GM19238 (cell line): Measurements from ENCODE around the gene SIX2.
"Not testable (repeated sequence)": the region's sequence is repeated elsewhere in the genome, so short reads cannot be mapped to it uniquely, and the experiment has no call there.

Source experiments
- DNase-seq: peaks from one replicate; pipeline ENCODE4 v3.0.0; 2011; ENCODE audit warnings: low spot score; ENCODE audit not compliant: insufficient read length

The SIX2 gene

DNA sequence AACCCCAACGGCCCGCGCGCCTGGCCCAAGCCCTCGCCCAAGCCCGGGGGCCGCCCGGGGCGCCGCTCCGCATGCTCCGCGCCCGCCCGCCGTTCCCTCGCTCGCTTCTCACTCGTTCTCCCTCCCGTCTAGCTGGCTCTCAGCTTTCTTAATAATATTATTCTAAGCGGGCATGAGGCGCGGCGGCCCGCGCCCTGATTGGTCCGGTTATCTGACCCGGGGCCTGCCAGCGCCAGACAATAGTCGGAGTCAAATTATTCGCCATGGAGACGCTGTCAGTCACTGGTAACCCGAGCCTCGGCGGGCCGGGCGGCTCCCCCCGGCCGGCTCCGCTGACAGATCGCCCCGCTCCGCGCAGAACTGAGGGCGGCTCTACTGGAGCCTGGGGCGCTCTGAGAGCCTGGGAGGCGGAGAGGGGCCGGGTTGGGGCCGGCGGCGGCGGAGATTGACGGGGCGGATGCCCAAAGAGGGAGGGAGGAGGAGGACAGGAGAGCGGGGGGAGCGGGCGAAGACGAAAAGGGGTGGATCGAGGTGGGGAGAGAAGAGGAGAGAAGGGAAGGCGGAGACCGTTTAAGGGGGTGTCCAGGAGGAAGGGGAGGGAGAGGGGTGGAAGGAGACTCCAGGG lies at the start of gene SIX2:
Gene SIX2 (minus strand): TSS at position 150 of the 625 bp plus-strand sequence. CDS start 342 bp downstream, outside the sequence.
- DNase-seq: no peak

- no peak for DNase-seq
Measured at GRCh38 chr2:45055162-45055605, 45.9 kb upstream of the SIX2 start.

DNA sequence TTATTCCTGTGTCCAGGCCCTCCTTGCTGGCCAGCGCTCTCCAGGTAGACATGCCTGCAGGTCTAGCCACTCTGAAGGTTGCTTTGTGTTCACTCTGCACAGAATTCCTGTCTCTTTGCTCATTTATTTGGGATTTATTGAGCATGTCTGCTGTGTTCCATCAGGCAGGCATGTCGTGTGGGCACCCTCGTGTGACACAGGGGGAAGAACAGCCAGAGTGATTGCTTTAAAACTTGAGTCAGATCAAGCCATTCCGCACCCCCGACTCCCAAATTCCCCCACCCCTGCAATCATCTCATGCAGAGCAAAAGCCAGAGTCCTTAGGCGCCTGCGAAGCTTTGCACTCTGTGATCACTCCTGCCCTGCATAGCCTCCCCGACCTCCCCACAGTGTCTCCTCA lies 44.7 kb upstream of the SIX2 start:
- no peak for DNase-seq

GRCh38 chr2:45052388-45052928 lies 43.2 kb upstream of the SIX2 start:
- DNase-seq: no peak

DNA sequence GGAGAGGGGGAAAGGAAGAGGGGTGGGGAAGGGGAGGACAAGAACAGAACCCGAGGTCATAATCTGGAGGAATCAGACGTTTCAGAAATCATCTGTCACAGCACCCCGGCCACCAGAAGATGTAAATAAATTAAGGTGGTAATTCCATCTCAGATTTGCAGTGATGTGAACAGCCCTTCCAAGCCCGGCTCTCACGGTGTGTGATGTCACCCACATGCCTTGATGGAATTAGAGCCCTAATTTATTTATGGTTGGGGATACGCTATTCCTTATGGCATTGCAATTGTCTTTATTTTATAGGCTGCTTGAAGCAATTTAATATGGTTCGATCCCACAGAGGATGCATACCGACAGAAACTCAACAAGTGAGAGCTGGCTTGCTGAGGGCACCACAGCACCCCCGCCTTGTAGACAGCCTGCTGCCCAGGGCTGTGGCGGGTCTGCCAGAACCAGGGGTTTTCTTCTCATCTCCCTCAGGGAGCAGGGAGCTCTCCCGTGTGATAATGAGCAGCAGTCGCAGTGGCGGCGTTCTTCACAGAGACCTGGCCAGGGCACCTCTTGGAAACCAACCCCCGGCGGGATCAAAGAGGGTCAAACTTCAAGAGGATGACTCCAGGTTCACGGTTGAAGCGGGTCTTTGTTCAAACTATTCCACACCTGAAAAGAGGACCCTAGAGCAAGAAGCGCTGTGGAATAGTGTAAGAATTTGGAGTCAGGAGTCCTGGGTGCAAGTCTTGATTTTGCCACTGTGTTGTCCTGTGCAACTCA lies 40.5 kb upstream of the SIX2 start:
- no peak for DNase-seq

DNA sequence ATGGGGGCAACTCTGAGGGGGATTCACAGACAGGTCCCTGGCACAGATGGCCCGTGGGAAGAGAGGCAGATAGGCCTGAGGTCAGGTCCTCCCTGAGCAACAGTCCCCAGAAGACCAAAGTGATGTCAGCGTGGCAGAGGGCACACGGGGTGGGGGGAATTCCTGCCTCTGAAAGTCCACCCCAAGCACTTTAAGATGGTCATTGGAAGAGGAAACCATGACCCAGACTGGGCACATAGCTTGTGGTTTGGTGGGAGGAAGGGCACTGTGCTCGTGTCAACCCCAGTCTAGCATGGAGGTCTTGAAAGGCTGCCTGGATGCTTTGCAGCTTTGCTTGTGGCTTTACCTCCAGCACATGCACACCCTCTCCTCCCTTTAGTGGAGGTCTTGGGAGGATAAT lies 38.0 kb upstream of the SIX2 start:
- no peak for DNase-seq

- DNase-seq: no peak
Measured at GRCh38 chr2:45046786-45047185, 37.5 kb upstream of the SIX2 start.

DNA sequence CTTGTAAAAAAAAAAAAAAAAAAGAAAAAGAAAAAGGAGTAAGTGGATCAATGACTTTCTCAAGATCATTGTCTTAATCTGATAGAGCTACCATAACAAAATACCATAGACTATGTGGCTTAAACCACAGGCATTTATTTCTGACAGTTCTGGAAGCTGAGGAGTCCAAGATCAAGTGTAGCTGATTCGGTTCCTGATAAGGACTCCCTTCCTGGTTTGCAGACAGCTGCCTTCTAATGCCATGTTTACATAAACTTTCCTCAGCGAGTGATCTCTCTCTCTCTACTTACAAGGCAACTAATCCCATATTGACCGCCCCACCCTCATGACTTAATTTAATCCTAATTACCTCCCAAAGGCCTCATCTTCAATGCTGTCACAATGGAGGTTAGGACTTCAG lies 36.5 kb upstream of the SIX2 start:
- DNase-seq: no peak

DNA sequence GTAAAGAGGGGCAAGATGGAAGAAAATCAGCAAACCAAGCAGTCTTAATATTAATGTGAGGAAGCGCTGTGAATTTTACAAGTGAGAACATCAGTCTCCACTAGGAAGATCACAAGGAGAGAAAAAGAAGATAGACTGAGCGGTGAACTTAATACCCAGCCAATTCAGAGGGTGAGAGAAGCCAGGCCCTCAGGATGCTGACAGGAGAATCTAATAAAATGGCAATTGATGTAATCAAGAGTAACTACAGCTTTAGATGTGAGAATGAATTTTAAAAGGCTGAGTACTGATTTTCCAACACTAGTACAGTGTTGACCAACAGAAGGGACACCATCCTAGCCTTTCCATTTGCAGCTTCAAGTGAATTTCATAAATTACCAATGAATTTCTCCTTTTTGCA lies 35.7 kb upstream of the SIX2 start:
- DNase-seq: no peak

DNA sequence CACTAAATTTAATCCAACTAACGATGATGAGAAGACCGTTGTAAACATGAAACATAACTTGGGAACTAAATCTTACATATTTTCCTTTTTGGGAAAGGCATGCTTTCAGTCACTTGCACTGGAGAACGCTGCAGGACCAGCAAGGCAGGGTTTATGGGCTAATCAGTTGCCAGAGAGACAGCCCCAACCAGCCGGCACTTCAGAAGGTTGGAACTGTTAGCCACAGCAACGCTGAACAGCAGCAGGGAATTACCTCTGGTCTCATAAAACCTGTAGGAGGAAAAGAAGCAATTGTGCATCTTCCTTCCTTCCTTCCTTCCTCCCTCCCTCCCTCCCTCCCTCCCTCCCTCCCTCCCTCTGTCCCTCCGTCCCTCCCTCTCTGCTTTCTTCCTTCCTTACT lies 33.9 kb upstream of the SIX2 start:
- no peak for DNase-seq

DNA sequence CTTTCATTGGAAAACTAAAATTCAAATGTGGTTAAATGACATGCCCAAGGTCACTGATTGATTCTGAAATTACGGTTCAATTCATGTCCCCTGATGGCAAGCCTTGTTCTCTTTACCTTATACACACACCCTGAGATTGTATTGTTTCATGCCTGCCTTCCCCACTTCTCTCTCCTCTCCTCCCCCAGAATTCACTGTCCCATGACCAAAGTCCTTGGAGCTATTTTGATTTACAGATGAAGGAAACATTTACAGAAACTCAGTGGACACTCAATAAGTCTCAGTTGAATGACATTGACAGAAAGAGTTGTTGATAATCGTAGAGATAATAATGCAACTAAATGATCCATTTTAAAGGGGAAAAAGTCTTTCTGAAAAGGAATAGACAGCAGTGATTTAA lies 33.1 kb upstream of the SIX2 start:
- DNase-seq: no peak

DNA sequence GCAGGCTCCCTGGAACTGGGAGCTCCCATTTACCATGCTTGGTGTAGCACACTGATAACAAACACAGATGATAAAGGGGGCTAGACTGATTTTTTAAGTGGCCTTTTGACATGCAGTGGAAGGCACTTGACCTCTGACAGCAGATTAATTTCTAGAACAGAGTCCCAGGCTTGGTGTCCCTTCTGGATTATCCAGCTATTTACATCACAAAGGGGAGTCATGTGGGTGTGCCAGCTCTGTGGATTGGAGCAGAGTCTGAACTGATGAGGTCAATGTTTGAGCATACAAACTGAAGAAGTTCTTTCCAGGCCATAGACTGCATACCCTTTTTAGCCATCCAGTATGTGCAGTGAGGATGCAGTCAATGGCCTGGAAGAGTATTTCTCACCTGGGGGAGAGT lies 31.5 kb upstream of the SIX2 start:
- DNase-seq: no peak

DNA sequence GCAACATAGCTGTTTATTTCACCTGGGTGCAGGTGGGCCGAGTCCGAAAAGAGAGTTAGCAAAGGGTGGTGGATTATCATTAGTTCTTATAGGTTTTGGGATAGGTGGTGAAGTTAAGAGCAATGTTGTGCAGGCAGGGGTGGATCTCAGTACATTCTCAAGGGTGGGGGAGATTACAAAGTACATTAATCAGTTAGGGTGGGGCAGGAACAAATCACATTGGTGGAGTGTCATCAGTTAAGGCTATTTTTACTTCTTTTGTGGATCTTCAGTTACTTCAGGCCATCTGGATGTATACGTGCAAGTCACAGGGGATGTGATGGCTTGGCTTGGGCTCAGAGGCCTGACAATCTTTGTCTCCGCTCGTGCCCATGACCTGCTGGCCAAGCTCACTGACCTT lies 30.6 kb upstream of the SIX2 start:
- DNase-seq: not testable (repeated sequence)

DNA sequence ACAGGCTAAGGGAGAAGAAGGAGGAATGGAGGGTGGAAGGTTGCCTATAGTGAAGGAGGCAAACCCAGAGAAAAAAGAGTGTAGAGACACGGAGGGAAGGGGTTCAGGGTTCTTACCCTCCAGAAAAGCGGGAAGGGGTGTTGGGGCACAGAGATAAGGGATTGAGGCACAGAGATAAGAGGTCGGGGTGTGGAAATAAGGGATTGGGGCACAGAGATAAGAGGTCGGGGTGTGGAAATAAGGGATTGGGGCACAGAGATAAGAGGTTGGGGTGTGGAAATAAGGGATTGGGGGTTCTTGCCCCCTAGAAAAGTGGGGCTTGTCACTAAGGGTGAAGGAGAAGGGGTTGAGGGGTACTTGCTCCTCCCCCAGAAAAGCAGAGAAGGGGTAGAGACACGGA lies 29.6 kb upstream of the SIX2 start:
- not testable (repeated sequence) for DNase-seq

DNA sequence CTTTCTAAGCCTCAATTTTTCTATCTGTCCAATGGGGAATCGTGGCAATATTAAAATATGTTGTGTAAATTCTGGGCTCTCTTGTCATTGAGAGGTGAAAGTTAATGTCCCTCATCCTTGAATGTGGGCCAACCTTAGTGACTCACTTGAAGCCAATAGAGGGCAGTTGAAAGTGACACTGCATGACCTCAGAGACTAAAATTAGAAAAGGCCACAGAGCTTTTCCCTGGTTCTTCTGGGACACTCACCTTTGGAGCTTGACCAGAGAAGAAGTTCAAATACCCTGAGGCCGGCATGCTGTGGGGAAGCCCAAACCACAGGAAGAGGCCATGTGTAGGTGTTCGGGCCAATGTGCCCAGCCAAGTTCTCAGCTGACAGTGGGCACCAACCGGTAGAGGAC lies 24.1 kb upstream of the SIX2 start:
- DNase-seq: no peak

GRCh38 chr2:45031028-45031427 lies 21.8 kb upstream of the SIX2 start:
- no peak for DNase-seq

GRCh38 chr2:45030553-45030952 lies 21.3 kb upstream of the SIX2 start:
- DNase-seq: no peak

GRCh38 chr2:45029215-45029614 lies 20.0 kb upstream of the SIX2 start:
- DNase-seq: no peak

GRCh38 chr2:45028276-45028675 lies 19.0 kb upstream of the SIX2 start:
- DNase-seq: no peak

GRCh38 chr2:45026924-45027450 lies 17.7 kb upstream of the SIX2 start:
- no peak for DNase-seq

DNA sequence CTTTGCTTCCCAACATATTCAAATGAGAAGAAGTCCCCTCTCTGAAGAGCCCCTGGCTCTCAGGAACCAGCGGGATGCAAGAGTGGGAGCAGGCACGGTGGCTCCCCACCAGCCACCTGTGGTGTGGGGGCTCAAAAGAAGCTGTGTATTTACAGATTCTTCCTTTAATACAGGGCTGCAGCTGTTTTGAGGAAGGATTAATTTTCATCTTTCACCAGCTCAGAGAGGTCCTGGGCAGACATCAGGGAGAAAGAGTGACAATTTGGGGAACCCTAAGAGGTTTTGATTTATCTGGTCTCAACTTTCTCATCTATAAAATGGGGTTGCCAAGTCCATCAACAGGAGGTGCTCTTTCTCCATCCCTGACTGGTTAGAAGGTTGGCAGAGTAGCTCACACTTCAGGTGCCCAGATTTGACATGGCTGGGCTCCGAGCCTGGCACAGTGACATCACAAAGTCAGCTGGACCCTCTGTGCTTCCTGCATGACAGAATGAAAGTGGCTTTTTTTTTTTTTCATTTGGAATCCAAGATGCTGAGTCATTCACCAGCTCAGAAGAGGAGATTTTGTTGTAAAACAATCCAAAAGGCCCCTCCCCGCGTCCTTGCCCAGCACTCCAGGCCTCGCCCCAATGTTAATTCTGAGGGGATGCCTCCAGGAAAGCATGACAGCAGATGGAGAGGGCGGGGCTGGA lies 15.5 kb upstream of the SIX2 start:
- no peak for DNase-seq

- DNase-seq: no peak
Measured at GRCh38 chr2:45024097-45024496, 14.8 kb upstream of the SIX2 start.
